Measurements from ENCODE around the gene USP36. TPM values are rescaled to one million over a fixed set of nuclear protein-coding genes. Genes with fewer than 3 reads are reported as not detected.
"Not testable (repeated sequence)": the region's sequence is repeated elsewhere in the genome, so short reads cannot be mapped to it uniquely, and the experiment has no call there.

USP36 gene
- total and polyA plus RNA-seq, 4 donors: 22.5 to 41.0 (median 32.7) TPM

DNA sequence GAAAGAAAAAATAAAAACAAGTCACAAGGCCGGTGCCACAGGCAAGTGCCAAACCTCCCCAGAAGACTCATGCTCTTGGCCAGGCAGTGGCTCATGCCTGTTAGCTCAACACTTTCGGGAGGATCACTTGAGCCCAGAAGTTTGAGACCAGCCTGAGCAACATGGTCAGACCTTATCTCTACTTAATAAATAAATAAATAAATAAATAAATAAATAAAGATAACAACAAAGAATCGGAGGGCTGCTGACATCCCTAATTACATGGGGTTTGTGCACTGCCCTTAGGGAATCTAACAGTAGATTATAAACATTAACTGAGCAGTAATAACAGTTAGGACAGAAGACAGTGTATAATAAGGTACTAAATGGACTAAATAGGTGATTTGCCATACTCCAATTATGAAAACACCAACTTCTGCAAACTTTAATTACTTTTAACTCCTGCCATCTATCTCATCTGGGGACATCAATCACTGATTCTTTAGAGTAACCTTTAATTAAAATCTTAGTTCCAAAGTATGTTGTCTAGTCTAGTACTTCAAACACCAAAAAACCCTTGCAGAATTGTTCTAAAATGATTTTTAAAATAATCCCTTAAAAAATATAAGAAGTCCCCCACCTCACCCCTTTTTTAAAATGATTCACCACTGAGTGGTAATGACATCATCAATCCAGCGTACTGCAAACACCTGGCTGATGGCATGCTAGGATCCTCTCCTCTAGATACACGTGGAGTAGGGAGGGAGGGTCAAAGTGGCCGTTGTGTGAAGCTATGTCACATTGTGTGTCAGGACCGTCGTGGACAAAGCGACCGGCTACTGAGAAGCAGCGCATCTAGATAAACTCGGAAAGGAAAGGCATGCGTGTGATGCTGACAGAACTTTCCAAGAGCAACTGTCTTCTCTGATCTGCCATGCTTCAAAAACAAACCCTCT is 87.0 kb downstream of the USP36 start:
- DNase-seq (ENCODE audit: low read depth in 4 of 6, low spot score in 6 of 6): no peak
- Histone ChIP-seq H3K27me3 (ENCODE audit: control insufficient read depth, insufficient read depth, low read length) (no peaks in the 10 kb centered on the region), H3K9me3 (ENCODE audit: control insufficient read depth, insufficient read depth, low read length) (no peaks in the 10 kb centered on the region), H3K4me1 (ENCODE audit: control insufficient read depth, insufficient read depth, low read length) (peaks cover 5% of the 10 kb centered on the region), H3K27ac (ENCODE audit: low read depth, low read length) (no peak overlapping the region), H3K4me3 (ENCODE audit: low read depth, low read length) (no peak overlapping the region), H3K36me3 (ENCODE audit: control insufficient read depth, insufficient read depth, low read length) (no peaks in the 10 kb centered on the region)
- 91% methylated on average over 4 of the region's 13 CpGs for WGBS (ENCODE audit: insufficient coverage)

- no peaks in the 10 kb centered on the region for H3K36me3 ChIP-seq (ENCODE audit: control insufficient read depth, insufficient read depth, low read length)
- no peaks in the 10 kb centered on the region for H3K9me3 ChIP-seq (ENCODE audit: control insufficient read depth, insufficient read depth, low read length)
- DNase-seq (ENCODE audit: low read depth in 4 of 6, low spot score in 6 of 6): no peak
- H3K27me3 ChIP-seq (ENCODE audit: control insufficient read depth, insufficient read depth, low read length): no peaks in the 10 kb centered on the region
- H3K4me3 ChIP-seq (ENCODE audit: low read depth, low read length): no peak overlapping the region
- H3K4me1 ChIP-seq (ENCODE audit: control insufficient read depth, insufficient read depth, low read length): no peaks in the 10 kb centered on the region
- H3K27ac ChIP-seq (ENCODE audit: low read depth, low read length): no peak overlapping the region
- WGBS (ENCODE audit: insufficient coverage): no CpG with 5 or more reads among the region's 14 CpGs
These were observed 89.0 kb downstream of the USP36 start for GRCh38 chr17:78751447-78752161.

GRCh38 chr17:78751000-78751399 is 89.6 kb downstream of the USP36 start:
- not testable (repeated sequence) for H3K4me1 ChIP-seq (ENCODE audit: control insufficient read depth, insufficient read depth, low read length); H3K9me3 ChIP-seq (ENCODE audit: control insufficient read depth, insufficient read depth, low read length); H3K36me3 ChIP-seq (ENCODE audit: control insufficient read depth, insufficient read depth, low read length); DNase-seq (ENCODE audit: low read depth in 4 of 6, low spot score in 6 of 6); H3K27me3 ChIP-seq (ENCODE audit: control insufficient read depth, insufficient read depth, low read length); H3K27ac ChIP-seq (ENCODE audit: low read depth, low read length); H3K4me3 ChIP-seq (ENCODE audit: low read depth, low read length)
- 97% methylated on average over 4 of the region's 5 CpGs for WGBS (ENCODE audit: insufficient coverage)

DNA sequence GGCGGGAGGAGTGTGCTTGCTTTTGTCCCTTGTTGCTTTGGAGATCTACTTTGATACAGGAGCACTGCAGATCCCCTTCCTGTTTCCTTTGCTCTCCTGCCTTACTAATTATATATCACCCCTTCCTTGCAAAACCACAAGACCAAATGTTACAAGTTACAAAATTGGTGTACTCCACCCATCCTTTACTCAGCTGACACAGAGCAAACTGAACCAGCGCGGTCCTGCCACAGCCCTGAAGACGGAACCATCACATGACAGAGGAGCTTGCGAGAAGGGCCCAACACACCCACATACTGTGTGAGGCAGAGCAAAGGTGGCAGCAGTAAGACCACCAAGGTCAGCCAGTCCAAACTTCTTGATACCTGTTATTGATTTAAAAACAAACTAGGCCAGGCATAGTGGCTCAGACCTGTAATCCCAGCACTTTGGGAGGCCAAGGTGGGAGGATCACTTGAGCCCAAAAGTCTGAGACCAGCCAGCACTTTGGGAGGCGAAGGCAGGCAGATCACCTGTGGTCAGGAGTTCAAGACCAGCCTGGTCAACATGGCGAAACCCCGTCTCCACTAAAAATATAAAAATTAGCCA is 91.8 kb downstream of the USP36 start:
- H3K4me3 ChIP-seq (ENCODE audit: low read depth, low read length): no peak overlapping the region
- no peaks in the 10 kb centered on the region for H3K9me3 ChIP-seq (ENCODE audit: control insufficient read depth, insufficient read depth, low read length)
- H3K4me1 ChIP-seq (ENCODE audit: control insufficient read depth, insufficient read depth, low read length): no peaks in the 10 kb centered on the region
- no peak for DNase-seq (ENCODE audit: low read depth in 4 of 6, low spot score in 6 of 6)
- no peak overlapping the region for H3K27ac ChIP-seq (ENCODE audit: low read depth, low read length)
- no peaks in the 10 kb centered on the region for H3K27me3 ChIP-seq (ENCODE audit: control insufficient read depth, insufficient read depth, low read length)
- WGBS (ENCODE audit: insufficient coverage): 100% methylated on average over 2 of the region's 8 CpGs
- H3K36me3 ChIP-seq (ENCODE audit: control insufficient read depth, insufficient read depth, low read length): no peaks in the 10 kb centered on the region

GRCh38 chr17:78748048-78748729 is 92.4 kb downstream of the USP36 start:
- Histone ChIP-seq H3K27ac (ENCODE audit: low read depth, low read length) (no peak overlapping the region), H3K9me3 (ENCODE audit: control insufficient read depth, insufficient read depth, low read length) (no peaks in the 10 kb centered on the region)
- 94% methylated on average over 3 of the region's 6 CpGs for WGBS (ENCODE audit: insufficient coverage)

DNA sequence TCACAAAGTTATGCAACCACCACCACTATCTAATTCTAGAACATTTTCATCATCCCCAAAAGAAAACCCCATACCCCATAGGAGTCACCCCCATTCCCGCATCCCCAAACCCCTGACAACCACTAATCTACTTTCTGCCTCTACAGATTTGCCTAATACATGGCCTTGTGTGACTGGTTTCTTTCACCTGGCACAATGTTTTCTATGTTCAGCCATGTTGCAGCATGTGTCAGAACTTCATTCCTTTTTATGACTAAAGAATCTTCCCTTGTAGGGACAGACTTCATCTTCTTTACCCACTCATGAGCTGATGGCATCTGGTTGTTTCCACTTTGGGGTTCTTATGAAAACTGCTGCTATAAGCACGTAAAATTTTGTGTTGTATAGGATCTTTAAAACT is 93.1 kb downstream of the USP36 start:
- DNase-seq (ENCODE audit: low read depth in 4 of 6, low spot score in 6 of 6): no peak
- Histone ChIP-seq H3K4me1 (ENCODE audit: control insufficient read depth, insufficient read depth, low read length) (no peaks in the 10 kb centered on the region), H3K9me3 (ENCODE audit: control insufficient read depth, insufficient read depth, low read length) (no peaks in the 10 kb centered on the region), H3K27ac (ENCODE audit: low read depth, low read length) (no peak overlapping the region), H3K27me3 (ENCODE audit: control insufficient read depth, insufficient read depth, low read length) (no peaks in the 10 kb centered on the region), H3K36me3 (ENCODE audit: control insufficient read depth, insufficient read depth, low read length) (no peaks in the 10 kb centered on the region), H3K4me3 (ENCODE audit: low read depth, low read length) (no peak overlapping the region)
- WGBS (ENCODE audit: insufficient coverage): 100% methylated on average over 1 of the region's 2 CpGs

More at GRCh38 chr17:78748048-78748729, 92.4 kb downstream of the USP36 start:
- H3K36me3 ChIP-seq (ENCODE audit: control insufficient read depth, insufficient read depth, low read length): no peaks in the 10 kb centered on the region
- H3K4me1 ChIP-seq (ENCODE audit: control insufficient read depth, insufficient read depth, low read length): no peaks in the 10 kb centered on the region
- no peak for DNase-seq (ENCODE audit: low read depth in 4 of 6, low spot score in 6 of 6)
- no peak overlapping the region for H3K4me3 ChIP-seq (ENCODE audit: low read depth, low read length)
- H3K27me3 ChIP-seq (ENCODE audit: control insufficient read depth, insufficient read depth, low read length): no peaks in the 10 kb centered on the region

- no CpG with 5 or more reads among the region's 2 CpGs for WGBS (ENCODE audit: insufficient coverage)
- Histone ChIP-seq H3K4me3 (ENCODE audit: low read depth, low read length) (no peak overlapping the region), H3K4me1 (ENCODE audit: control insufficient read depth, insufficient read depth, low read length) (no peaks in the 10 kb centered on the region), H3K36me3 (ENCODE audit: control insufficient read depth, insufficient read depth, low read length) (no peaks in the 10 kb centered on the region), H3K9me3 (ENCODE audit: control insufficient read depth, insufficient read depth, low read length) (no peaks in the 10 kb centered on the region), H3K27me3 (ENCODE audit: control insufficient read depth, insufficient read depth, low read length) (no peaks in the 10 kb centered on the region), H3K27ac (ENCODE audit: low read depth, low read length) (no peak overlapping the region)
- DNase-seq (ENCODE audit: low read depth in 4 of 6, low spot score in 6 of 6): no peak
These were observed 93.7 kb downstream of the USP36 start for GRCh38 chr17:78746949-78747269.

DNA sequence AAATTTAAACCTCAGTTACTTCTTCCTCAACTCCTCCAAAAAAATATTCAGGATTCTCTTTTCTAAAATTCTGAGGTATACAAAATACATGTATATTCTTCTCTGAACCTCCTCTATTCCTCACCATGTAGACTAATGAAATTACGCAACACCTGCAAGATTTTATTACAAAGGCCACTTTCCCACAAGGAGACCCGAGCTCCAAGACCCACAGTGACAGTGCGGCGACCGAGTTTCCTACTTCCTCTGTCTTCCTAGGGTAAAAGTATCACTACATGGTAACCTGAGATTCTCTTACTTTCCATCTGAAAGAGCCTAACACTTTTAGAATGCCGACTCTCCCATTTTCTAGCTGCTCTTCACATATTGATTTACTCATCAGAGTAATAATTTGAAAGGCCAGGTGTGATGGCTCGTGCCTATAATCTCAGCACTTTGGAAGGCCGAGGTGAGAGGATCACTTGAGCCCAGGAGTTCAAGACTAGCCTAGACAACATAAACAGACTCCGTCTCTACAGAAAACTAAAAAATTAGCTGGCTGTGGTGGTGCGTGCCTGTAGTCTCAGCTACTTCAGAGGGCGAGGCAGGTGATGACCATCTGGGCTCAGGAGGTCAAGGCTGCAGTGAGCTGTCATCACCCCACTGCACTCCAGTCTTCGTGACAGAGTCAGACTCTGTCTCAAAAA is 94.2 kb downstream of the USP36 start:
- Histone ChIP-seq H3K27ac (ENCODE audit: low read depth, low read length) (no peak overlapping the region), H3K4me3 (ENCODE audit: low read depth, low read length) (no peak overlapping the region), H3K27me3 (ENCODE audit: control insufficient read depth, insufficient read depth, low read length) (no peaks in the 10 kb centered on the region), H3K9me3 (ENCODE audit: control insufficient read depth, insufficient read depth, low read length) (no peaks in the 10 kb centered on the region), H3K36me3 (ENCODE audit: control insufficient read depth, insufficient read depth, low read length) (no peaks in the 10 kb centered on the region), H3K4me1 (ENCODE audit: control insufficient read depth, insufficient read depth, low read length) (no peaks in the 10 kb centered on the region)
- no peak for DNase-seq (ENCODE audit: low read depth in 4 of 6, low spot score in 6 of 6)
- 73% methylated on average over 4 of the region's 12 CpGs for WGBS (ENCODE audit: insufficient coverage)
